GM18526 (cell line): ENCODE measurements around the gene KLC4.

ENCODE experiments used
- POLR2A ChIP-seq: IDR thresholded peaks from 3 replicates; pipeline ENCODE4 v1.6.1; 2011; ENCODE audit not compliant: insufficient read length; ENCODE audit errors: extremely low read depth

Gene KLC4

GRCh38 chr6:43052842-43053544 lies 6.4 kb upstream of the KLC4 start:
- no peak for TF ChIP-seq POLR2A

DNA sequence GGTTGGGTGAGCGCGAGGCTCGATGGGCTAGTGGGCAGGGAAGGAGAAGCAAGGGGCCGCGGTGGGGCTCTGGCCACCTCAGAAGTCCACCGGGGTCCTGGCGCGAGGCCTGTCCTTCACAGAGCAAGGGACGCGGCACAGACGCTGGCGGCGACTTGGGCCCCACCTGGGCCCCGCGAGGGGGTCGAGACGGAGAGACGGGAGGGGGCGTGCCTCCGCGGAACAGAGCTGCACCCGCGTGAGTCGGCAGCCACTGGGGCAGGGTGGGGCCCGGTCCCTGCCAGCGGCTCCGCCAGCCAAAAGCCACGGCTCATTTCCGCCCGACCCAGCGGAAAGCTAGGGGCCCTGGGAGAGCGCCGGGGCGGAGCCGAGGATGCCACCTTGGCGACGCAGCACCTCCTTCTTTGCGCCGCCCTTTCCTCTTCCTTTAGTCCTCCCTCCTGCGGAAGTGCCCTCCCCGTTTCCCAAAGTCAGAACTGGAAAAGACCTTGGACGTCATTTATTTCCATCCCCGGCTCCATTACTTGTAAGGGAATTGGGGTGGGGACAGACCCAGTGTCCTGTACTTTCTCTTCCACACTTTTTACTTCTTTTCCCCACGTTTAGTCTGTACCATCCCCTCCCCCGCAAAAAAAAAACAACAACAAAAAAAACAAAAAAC lies 5.8 kb upstream of the KLC4 start, which contains the start of gene CUL7:
CUL7 (minus strand) TSS at position 307 of the 661 bp plus-strand sequence. CDS start 1,063 bp downstream, outside the sequence.
- TF ChIP-seq POLR2A, result peak; percentile 89

GRCh38 chr6:43054206-43054943 lies 5.1 kb upstream of the KLC4 start:
- no peak for TF ChIP-seq POLR2A

- TF ChIP-seq POLR2A, result no peak
Measured at GRCh38 chr6:43055966-43056365, 3.5 kb upstream of the KLC4 start.

- no peak for TF ChIP-seq POLR2A
Measured at GRCh38 chr6:43058531-43058930, 900 bp upstream of the KLC4 start.

- TF ChIP-seq POLR2A, result no peak
Measured at GRCh38 chr6:43060034-43060754, 763 bp downstream of the KLC4 start.

- no peak for TF ChIP-seq POLR2A
Measured at GRCh38 chr6:43060755-43061633, 1.6 kb downstream of the KLC4 start.

GRCh38 chr6:43061861-43062260 lies 2.4 kb downstream of the KLC4 start:
- no peak for TF ChIP-seq POLR2A

- TF ChIP-seq POLR2A, result no peak
Measured at GRCh38 chr6:43062818-43063217, 3.4 kb downstream of the KLC4 start.

DNA sequence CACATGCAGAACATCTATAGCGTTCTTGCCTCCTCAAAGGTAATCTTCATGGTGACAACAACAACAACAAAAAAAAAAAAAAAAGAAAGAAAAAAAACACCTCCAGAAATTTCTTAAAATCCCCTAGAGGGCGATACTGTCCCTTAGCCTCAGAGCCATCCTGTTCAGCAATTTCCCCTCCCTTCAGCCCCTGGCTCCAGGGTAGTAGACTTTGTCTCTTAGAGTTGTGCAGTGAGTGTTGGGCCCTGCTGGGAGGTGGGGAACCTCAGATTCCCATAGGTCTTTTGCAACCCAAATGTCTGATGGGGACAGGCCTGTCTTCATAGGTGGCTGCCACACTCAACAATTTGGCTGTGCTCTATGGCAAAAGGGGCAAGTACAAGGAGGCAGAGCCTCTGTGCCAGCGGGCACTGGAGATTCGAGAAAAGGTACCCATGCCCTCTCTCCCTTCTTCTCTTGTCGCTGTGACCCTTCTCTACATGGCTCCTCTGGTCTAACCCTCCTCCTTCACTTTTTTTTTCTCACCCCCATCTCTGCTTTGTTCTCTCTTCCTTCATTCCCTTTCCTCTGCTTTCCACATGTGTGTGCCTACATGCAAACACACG lies 10.7 kb downstream of the KLC4 start:
- TF ChIP-seq POLR2A, result no peak

- no peak for TF ChIP-seq POLR2A
Measured at GRCh38 chr6:43074847-43075669, 15.6 kb downstream of the KLC4 start.

GRCh38 chr6:43075670-43076463 lies 16.4 kb downstream of the KLC4 start, which contains the start of gene PTK7:
PTK7 (plus strand) TSS chr6:43076314; CDS start chr6:43076489, 175 bp downstream.
- TF ChIP-seq POLR2A, result no peak
